ENCODE measurements around the gene TMEM203. TPM values are rescaled to one million over a fixed set of nuclear protein-coding genes. Genes with fewer than 3 reads are reported as not detected.

The TMEM203 gene
- total and polyA plus RNA-seq, 2 experiments from 2014 or later: 32.7 to 53.4 TPM

- no peak overlapping the region for H2AFZ ChIP-seq
- Mint-ChIP-seq H3K27me3 (ENCODE audit: insufficient read depth, low read depth, poor library complexity) (peaks cover 8% of the 10 kb centered on the region), H3K9me3 (no peaks in the 10 kb centered on the region), H3K4me1 (peaks cover 13% of the 10 kb centered on the region; the same call in 2 of the 3 replicates), H3K27ac (no peak overlapping the region), H3K4me3 (no peak overlapping the region), H3K36me3 (ENCODE audit: low read depth) (no peaks in the 10 kb centered on the region)
- H3K79me2 ChIP-seq (replicated peaks; ENCODE audit: insufficient read depth): no peaks in the 10 kb centered on the region
- no peaks in the 10 kb centered on the region for H3K36me3 ChIP-seq (ENCODE audit: insufficient read depth)
- no peak overlapping the region for H3K27ac ChIP-seq (ENCODE audit: low read depth)
- H4K20me1 ChIP-seq (replicated peaks; ENCODE audit: insufficient read depth): no peaks in the 10 kb centered on the region
- no peak for DNase-seq (ENCODE audit: low spot score)
- TF ChIP-seq CTCF (conservative IDR thresholded peaks at IDR 0.05; ENCODE audit: low read depth in 2 of 2) (peak in 1 of 2 experiments; percentile 28; a peak in 2 of 4 replicates), EZH2phosphoT487 (IDR thresholded peaks at IDR 0.05; ENCODE audit: unreplicated experiment) (no peak), JUNB (IDR thresholded peaks at IDR 0.05; ENCODE audit: unreplicated experiment) (no peak), ZNF114 (CRISPR knock-in tag; IDR thresholded peaks at IDR 0.05) (no peak)
- H3K27me3 ChIP-seq (ENCODE audit: insufficient read depth): no peaks in the 10 kb centered on the region
- H3K4me2 ChIP-seq: no peak overlapping the region
- H3F3A ChIP-seq (replicated peaks; ENCODE audit: low read depth): no peaks in the 10 kb centered on the region
- H3K9me2 ChIP-seq (ENCODE audit: insufficient read depth): no peaks in the 10 kb centered on the region
- ATAC-seq: no peak
- H3K4me1 ChIP-seq (ENCODE audit: insufficient read depth): peaks cover 10% of the 10 kb centered on the region; the same call in 1 of the 2 replicates
- H3K4me3 ChIP-seq: no peak overlapping the region
These were observed 27.9 kb upstream of the TMEM203 start for GRCh38 chr9:137233143-137233980.

GRCh38 chr9:137232510-137232909, 27.1 kb upstream of the TMEM203 start:
- H3K36me3 ChIP-seq (ENCODE audit: insufficient read depth): no peaks in the 10 kb centered on the region
- H3K9me2 ChIP-seq (ENCODE audit: insufficient read depth): no peaks in the 10 kb centered on the region
- Mint-ChIP-seq H3K27ac (no peak overlapping the region), H3K27me3 (ENCODE audit: insufficient read depth, low read depth, poor library complexity) (peaks cover 6% of the 10 kb centered on the region), H3K36me3 (ENCODE audit: low read depth) (no peaks in the 10 kb centered on the region), H3K4me3 (no peak overlapping the region), H3K4me1 (peaks cover 10% of the 10 kb centered on the region; the same call in 2 of the 3 replicates), H3K9me3 (no peaks in the 10 kb centered on the region)
- no peaks in the 10 kb centered on the region for H3F3A ChIP-seq (replicated peaks; ENCODE audit: low read depth)
- no peak for ATAC-seq
- H3K27me3 ChIP-seq (ENCODE audit: insufficient read depth): no peaks in the 10 kb centered on the region
- H3K4me3 ChIP-seq: no peak overlapping the region
- DNase-seq (ENCODE audit: low spot score): no peak
- H2AFZ ChIP-seq: no peak overlapping the region
- no peak overlapping the region for H3K4me2 ChIP-seq
- H3K79me2 ChIP-seq (replicated peaks; ENCODE audit: insufficient read depth): no peaks in the 10 kb centered on the region
- no peaks in the 10 kb centered on the region for H4K20me1 ChIP-seq (replicated peaks; ENCODE audit: insufficient read depth)
- TF ChIP-seq ETS1 (IDR thresholded peaks at IDR 0.05): no peak
- H3K4me1 ChIP-seq (ENCODE audit: insufficient read depth): peaks cover 7% of the 10 kb centered on the region; the same call in 1 of the 2 replicates
- H3K27ac ChIP-seq (ENCODE audit: low read depth): no peak overlapping the region

GRCh38 chr9:137232101-137232500, 26.7 kb upstream of the TMEM203 start:
- Histone ChIP-seq H3K4me2 (no peak overlapping the region), H3K27me3 (ENCODE audit: insufficient read depth) (no peaks in the 10 kb centered on the region), H3K4me3 (no peak overlapping the region), H3K4me1 (ENCODE audit: insufficient read depth) (peaks cover 3% of the 10 kb centered on the region; the same call in 1 of the 2 replicates), H3F3A (replicated peaks; ENCODE audit: low read depth) (no peaks in the 10 kb centered on the region), H3K27ac (ENCODE audit: low read depth) (no peak overlapping the region), H3K79me2 (replicated peaks; ENCODE audit: insufficient read depth) (no peaks in the 10 kb centered on the region), H3K9me2 (ENCODE audit: insufficient read depth) (no peaks in the 10 kb centered on the region), H2AFZ (no peak overlapping the region), H4K20me1 (replicated peaks; ENCODE audit: insufficient read depth) (no peaks in the 10 kb centered on the region), H3K36me3 (ENCODE audit: insufficient read depth) (no peaks in the 10 kb centered on the region)
- DNase-seq (ENCODE audit: low spot score) (no peak), ATAC-seq (no peak)
- Mint-ChIP-seq H3K36me3 (ENCODE audit: low read depth) (no peaks in the 10 kb centered on the region), H3K27ac (no peak overlapping the region), H3K4me3 (no peak overlapping the region), H3K27me3 (ENCODE audit: insufficient read depth, low read depth, poor library complexity) (peaks cover 5% of the 10 kb centered on the region), H3K4me1 (peaks cover 7% of the 10 kb centered on the region; the same call in 2 of the 3 replicates), H3K9me3 (no peaks in the 10 kb centered on the region)
- TF ChIP-seq ETS1 (IDR thresholded peaks at IDR 0.05) (no peak), POLR2AphosphoS5 (IDR thresholded peaks at IDR 0.05; ENCODE audit: low read depth) (no peak), REST (IDR thresholded peaks at IDR 0.05; ENCODE audit: unreplicated experiment) (no peak), EZH2 (IDR thresholded peaks at IDR 0.05; ENCODE audit: low read depth, unreplicated experiment) (no peak), STAT1 (IDR thresholded peaks at IDR 0.05; ENCODE audit: unreplicated experiment) (no peak)
